Measurements from ENCODE around the gene ARTN.

ARTN gene, protein sequence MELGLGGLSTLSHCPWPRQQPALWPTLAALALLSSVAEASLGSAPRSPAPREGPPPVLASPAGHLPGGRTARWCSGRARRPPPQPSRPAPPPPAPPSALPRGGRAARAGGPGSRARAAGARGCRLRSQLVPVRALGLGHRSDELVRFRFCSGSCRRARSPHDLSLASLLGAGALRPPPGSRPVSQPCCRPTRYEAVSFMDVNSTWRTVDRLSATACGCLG

GRCh38 chr1:43933386-43934100, at the start of gene ARTN:
ARTN (plus strand) TSS chr1:43933801; CDS start chr1:43935657, 1,856 bp downstream.
- no peak for DNase-seq

GRCh38 chr1:43885279-43885801, 48.3 kb upstream of the ARTN start:
- no peak for DNase-seq

GRCh38 chr1:43887748-43888147, 45.9 kb upstream of the ARTN start:
- no peak for DNase-seq

DNA sequence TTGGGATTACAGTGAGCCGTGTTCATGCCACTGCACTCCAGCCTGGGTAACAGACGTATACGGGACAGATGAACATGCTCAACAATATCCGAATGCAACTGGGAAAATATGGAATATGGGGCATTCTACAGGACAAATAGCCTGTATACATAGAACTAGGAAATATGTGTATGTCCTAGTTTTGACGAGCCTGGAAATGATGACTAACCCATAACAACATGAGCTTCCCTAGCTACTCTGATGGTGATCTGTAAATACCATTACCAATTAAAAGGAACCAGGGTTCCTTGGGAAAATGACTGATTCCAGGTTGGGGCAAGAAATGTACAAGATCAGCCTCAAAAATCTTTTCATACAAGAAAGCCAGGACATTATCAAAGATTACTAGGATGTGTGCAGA, 42.8 kb upstream of the ARTN start:
- DNase-seq: no peak

GRCh38 chr1:43893006-43893405, 40.6 kb upstream of the ARTN start:
- no peak for DNase-seq

- DNase-seq: no peak
These were observed 34.6 kb upstream of the ARTN start for GRCh38 chr1:43898981-43899380.

DNA sequence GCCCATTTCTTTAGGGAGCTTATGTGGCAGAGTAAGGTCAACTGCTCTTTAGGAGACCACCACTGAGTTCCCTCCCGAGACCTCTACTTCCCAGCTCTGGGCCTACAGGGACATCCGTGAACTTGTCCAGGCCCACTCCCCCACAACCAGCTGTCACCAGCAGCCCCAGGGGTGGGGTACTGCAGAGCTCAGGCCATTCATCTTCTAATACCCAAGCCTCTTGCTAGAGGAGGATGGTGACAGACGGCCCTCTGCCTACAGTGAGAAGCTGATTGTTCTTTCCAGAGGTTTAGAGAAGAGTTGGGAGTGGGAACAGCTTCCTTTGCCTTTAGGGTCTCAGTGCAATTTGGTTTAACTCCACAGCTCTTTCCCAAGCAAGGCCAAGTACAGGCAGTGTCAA, 33.2 kb upstream of the ARTN start:
- no peak for DNase-seq

GRCh38 chr1:43901196-43901961, 32.2 kb upstream of the ARTN start:
- DNase-seq: no peak

DNA sequence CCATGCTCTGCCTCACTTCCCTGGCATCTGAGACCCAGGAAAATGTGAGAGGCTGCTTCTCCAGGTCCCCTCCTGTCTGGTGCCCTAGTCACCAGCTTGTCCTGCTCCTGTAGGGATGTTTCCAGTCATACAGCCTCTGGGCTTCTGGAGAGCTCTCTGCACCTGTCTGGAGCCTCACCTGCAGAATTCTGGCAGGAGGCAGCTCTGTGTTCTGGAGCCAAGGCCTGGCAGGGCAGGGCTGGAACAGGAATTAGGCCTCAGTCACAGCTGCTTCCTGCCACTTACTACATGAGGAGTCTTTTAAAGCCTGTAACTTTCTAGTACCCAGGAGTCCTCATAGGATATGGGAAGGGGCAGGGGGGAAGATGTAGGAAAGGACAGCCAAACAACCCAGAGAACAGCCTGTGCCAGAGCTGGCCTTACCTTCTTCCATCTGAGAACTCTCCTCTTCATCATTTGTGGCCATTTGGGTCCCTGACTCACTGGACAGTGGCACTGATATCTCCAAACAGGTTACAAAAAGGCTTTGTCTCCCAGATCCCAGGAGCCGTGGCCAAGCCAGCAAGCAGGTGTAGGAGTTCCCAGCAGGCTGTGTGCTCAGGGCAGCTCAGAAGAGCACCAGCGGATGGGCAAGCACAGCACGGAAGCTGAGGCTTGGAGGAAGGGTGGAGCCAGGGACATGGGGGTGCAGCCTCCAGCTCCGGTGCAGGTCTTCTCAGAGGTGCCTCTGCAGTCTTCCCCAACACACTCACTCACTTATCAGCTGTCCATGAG, 31.4 kb upstream of the ARTN start:
- no peak for DNase-seq

DNA sequence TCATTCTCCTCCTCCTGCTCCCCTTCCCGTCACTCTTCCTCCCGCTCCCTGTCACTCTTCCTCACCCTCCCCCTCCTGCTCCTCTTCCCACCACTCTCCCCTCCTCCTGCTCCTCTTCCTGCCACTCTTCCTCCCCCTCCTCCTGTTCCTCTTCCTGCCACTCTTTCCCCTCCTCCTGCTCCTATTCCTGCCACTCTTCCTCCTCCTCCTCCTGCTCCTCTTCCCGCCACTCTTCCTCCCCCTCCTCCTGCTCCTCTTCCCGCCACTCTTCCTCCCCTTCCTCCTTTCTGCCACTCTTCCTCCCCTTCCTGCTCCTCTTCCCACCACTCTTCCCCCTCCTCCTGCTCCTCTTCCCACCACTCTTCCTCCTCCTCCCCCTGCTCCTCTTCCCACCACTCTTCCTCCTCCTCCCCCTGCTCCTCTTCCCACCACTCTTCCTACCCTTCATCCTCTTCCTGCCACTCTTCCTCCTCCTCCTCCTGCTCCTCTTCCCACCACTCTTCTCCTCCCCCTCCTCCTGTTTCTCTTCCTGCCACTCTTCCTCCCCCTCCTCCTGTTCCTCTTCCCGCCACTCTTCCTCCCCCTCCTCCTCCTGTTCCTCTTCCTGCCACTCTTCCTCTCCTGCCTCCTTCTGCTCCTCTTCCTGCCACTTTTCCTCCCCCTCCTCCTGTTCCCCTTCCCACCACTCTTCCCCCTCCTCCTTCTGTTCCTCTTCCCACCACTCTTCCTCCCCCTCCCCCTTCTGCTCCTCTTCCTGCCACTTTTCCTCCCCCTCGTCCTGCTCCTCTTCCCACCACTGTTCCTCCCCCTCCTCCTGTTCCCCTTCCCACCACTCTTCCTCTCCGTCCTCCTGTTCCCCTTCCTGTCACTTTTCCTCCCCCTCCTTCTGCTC, 28.7 kb upstream of the ARTN start:
- DNase-seq: no peak

DNA sequence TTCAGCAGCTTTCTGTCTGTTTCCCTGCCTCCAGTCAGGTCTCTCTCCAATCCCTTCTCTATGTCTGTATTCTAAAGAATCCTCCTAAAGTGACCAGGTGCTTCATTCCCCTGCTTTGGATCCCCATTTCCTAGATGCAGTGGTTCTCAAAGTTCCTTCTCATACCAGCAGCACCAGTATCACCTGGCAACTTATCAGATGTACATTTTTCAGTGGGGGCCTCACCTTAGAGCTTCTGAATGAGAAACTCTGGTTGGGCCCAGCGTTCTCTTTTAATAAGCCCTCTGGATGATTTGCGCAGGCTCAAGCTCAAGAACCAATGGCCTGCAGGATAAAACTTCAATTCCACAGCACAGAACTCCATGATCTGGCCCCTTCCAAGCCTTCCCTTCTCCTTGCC, 25.4 kb upstream of the ARTN start:
- DNase-seq: no peak

GRCh38 chr1:43908858-43909257, 24.7 kb upstream of the ARTN start:
- DNase-seq: no peak

- no peak for DNase-seq
These were observed 23.3 kb upstream of the ARTN start for GRCh38 chr1:43910343-43910742.

DNA sequence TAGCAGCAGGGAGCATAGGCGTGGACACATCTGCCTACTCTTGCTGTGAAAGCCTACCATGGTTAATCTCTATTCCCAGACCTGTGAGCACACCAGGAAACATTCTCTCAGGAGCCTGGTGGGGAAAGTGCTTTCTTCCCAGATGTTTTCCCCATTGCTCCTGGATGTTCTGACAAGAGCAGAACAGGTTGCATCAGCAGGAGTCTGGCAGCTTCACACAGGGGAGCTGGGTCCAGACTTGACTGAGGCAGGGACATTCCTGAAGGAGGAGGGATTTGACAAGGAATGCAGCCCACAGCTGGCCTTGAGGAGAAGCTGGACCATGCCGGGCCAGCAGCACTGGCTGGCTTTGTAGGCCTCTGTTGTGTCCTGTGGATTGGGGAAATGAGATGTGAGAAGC, 21.0 kb upstream of the ARTN start:
- DNase-seq: no peak

- no peak for DNase-seq
These were observed 20.5 kb upstream of the ARTN start for GRCh38 chr1:43913051-43913501.

- DNase-seq: no peak
These were observed 19.8 kb upstream of the ARTN start for GRCh38 chr1:43913666-43914360.

- DNase-seq: no peak
These were observed 18.8 kb upstream of the ARTN start for GRCh38 chr1:43914576-43915525.

DNA sequence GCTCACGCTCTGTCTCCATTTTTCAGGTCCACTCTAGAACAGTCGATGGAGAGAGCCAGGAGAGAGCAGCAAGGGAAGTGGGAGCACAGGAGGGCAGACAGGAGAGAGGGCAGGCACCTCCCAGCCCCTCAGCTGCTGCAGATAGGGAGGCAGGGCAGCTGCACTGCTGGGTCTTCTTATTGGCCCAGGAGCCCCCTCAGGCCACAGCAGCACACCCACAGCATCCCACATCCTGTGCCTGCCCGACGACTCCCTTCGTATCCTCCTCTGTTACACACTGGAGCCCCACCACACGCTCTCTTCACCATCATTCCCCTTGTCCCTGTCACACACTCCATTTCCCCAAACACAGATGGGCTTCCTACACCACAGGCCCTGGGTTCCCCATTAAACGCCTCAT, 13.7 kb upstream of the ARTN start:
- DNase-seq: no peak

- no peak for DNase-seq
These were observed 12.6 kb upstream of the ARTN start for GRCh38 chr1:43921022-43921421.

- no peak for DNase-seq
These were observed 9.1 kb upstream of the ARTN start for GRCh38 chr1:43924516-43924915.
